IPS DF 4.7 (cell line): ENCODE data around the gene DDO.

Source experiments
- DNase-seq: peaks from one replicate; pipeline ENCODE4 v3.0.0-alpha.2; 2013; ENCODE audit warnings: low spot score; ENCODE audit errors: extremely low read depth

DDO gene

DNA sequence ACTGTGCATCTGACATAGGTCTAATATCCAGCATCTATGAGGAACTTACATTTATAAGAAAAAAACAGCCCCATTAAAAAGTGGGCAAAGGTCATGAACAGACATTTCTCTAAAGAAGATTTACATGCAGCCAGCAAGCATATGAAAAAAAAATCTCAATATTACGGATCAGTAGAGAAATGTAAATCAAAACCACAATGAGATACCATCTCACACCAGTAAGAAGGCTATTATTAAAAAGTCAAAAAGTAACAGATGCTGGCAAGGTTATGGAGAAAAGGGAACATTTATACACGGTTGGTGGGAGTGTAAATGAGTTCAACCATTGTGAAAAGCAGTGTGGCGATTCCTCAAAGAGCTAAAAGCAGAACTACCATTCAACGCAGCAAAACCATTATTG lies 70.3 kb downstream of the DDO start:
- no peak for DNase-seq

DNA sequence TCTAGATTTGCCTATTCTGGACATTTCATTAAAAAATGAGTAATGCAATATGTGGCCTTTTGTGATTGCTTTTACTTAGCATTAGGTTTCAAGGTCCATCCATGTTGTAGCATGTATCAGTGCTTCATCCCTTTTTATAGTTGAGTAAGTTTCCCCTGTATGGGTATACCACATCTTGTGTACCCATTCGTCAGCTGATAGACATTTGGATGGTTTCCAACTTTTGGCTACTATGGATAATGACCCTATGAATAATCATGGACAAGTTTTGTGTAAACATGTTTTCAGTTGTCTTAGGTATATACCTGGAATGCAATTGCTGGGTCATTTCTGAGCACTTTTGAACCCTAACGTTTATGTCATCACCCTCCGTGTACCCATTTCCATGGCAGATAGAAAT lies 72.6 kb downstream of the DDO start:
- no peak for DNase-seq
